ENCODE data around the gene EMC9. TPM values are rescaled to one million over a fixed set of nuclear protein-coding genes. Genes with fewer than 3 reads are reported as not detected.
"Not testable (repeated sequence)": the region's sequence is repeated elsewhere in the genome, so short reads cannot be mapped to it uniquely, and the experiment has no call there.

The EMC9 gene
- total RNA-seq, 1 donor from 2014 or later: 26.4 TPM

DNA sequence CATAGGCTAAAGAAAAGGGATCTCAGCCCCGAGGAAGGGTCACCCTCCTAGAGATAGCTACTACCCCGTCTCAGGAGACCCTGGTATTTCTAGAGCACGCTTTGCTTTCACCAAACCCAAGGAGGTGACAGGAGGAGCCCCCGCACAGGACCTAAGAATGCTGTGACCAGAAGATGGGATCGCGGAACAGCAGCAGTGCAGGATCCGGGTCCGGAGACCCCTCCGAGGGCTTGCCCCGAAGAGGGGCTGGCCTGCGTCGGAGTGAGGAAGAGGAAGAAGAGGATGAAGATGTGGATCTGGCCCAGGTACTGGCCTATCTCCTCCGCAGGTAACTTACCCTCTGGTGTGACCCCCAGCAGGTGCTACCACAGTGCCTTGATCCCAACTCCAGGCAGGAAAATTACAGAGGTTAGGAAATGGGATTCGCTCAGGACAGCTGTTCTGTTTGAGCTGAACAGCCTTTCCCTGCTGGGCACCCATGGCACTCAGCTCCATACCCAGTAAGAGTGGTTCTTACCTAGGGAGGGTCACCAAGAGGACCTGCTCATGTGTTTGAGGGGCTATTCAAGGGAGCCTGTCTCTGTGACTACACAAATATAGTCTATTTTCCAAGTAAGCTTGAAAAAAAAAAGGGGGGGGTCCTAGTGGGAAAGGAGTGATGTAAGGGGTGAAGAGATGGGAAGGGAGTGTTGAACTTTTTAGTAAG, 25.8 kb downstream of the EMC9 start:
- Mint-ChIP-seq H3K27me3 (ENCODE audit: low read depth) (no peaks in the 10 kb centered on the region), H3K4me1 (ENCODE audit: low read depth) (peaks cover 29% of the 10 kb centered on the region), H3K36me3 (ENCODE audit: low read depth) (peaks cover 48% of the 10 kb centered on the region), H3K9me3 (no peaks in the 10 kb centered on the region), H3K27ac (peak overlapping the region; percentile 99), H3K4me3 (ENCODE audit: low read depth) (peak overlapping the region; percentile 98)
- DNase-seq (ENCODE audit: low spot score): no peak
- intact Hi-C loops (cut with micrococcal nuclease): loop anchor here (1.0 to 10.0 kb wide), 4 partner anchors 21 to 791 kb away; partner anchors contain the start of genes CHMP4A, IPO4, PABPN1 and PSME1

GRCh38 chr14:24114532-24115421, 26.6 kb downstream of the EMC9 start, which contains the start of the genes DCAF11 and NRL:
DCAF11 (plus strand) TSS chr14:24114777; CDS start chr14:24115595, 818 bp downstream.
NRL (minus strand) TSS chr14:24114949; CDS start chr14:24082848, 32,101 bp downstream.
- Mint-ChIP-seq H3K4me3 (ENCODE audit: low read depth) (peak within 1 kb of the TSS; percentile 98), H3K4me1 (ENCODE audit: low read depth) (peaks cover 30% of the 10 kb centered on the region), H3K27me3 (ENCODE audit: low read depth) (no peaks in the 10 kb centered on the region), H3K27ac (peak within 1 kb of the TSS; percentile 99), H3K9me3 (no peaks in the 10 kb centered on the region), H3K36me3 (ENCODE audit: low read depth) (peaks cover 42% of the 10 kb centered on the region)
- intact Hi-C loops (cut with micrococcal nuclease): loop anchor here (1.0 to 10.0 kb wide), 11 partner anchors 19 to 790 kb away; partner anchors contain the start of genes CARMIL3, CHMP4A, EMC9 and GMPR2
- DNase-seq (ENCODE audit: low spot score): peak; percentile 99

GRCh38 chr14:24113801-24114531, 27.4 kb downstream of the EMC9 start:
- no peaks in the 10 kb centered on the region for H3K27me3 Mint-ChIP-seq (ENCODE audit: low read depth)
- H3K4me1 Mint-ChIP-seq (ENCODE audit: low read depth): peaks cover 28% of the 10 kb centered on the region
- DNase-seq (ENCODE audit: low spot score): peak; percentile 78
- H3K9me3 Mint-ChIP-seq: no peaks in the 10 kb centered on the region
- H3K36me3 Mint-ChIP-seq (ENCODE audit: low read depth): peaks cover 34% of the 10 kb centered on the region
- H3K4me3 Mint-ChIP-seq (ENCODE audit: low read depth): peak overlapping the region; percentile 98
- intact Hi-C loops (cut with micrococcal nuclease): loop anchor here (1.0 to 10.0 kb wide), 9 partner anchors 19 to 789 kb away; partner anchors contain the start of genes CARMIL3, EMC9, GMPR2 and IPO4
- peak overlapping the region; percentile 99 for H3K27ac Mint-ChIP-seq

- H3K9me3 Mint-ChIP-seq: no peaks in the 10 kb centered on the region
- peak overlapping the region; percentile 99 for H3K27ac Mint-ChIP-seq
- H3K4me1 Mint-ChIP-seq (ENCODE audit: low read depth): peaks cover 29% of the 10 kb centered on the region
- peak overlapping the region; percentile 98 for H3K4me3 Mint-ChIP-seq (ENCODE audit: low read depth)
- H3K27me3 Mint-ChIP-seq (ENCODE audit: low read depth): no peaks in the 10 kb centered on the region
- DNase-seq (ENCODE audit: low spot score): no peak
- peaks cover 29% of the 10 kb centered on the region for H3K36me3 Mint-ChIP-seq (ENCODE audit: low read depth)
- intact Hi-C loops (cut with micrococcal nuclease): loop anchor here (10.0 kb wide), 1 partner anchor 789 kb away; the partner anchor contains the start of gene PABPN1
These were observed 28.0 kb downstream of the EMC9 start for GRCh38 chr14:24113379-24113800.

DNA sequence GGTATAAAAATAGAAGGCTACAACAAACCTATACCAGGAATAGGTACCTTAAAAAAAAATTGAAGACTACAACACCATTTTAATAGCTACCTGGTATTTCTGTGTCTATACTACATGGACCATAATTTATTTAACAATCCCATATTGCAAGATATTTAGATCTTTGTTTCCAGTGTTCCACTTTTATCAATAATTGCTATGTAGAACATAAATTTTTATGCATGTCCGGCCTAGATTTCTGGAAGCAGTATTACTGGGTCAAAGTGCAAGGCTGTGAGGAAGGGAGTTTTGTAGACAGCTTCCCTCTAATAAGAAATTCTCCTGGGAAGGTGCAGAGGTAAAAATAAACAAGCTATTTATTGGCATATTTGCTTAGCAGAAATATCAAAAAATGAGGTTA, 30.9 kb downstream of the EMC9 start:
- H3K36me3 Mint-ChIP-seq (ENCODE audit: low read depth): peaks cover 4% of the 10 kb centered on the region
- DNase-seq (ENCODE audit: low spot score): no peak
- no peak overlapping the region for H3K4me3 Mint-ChIP-seq (ENCODE audit: low read depth)
- intact Hi-C loops (cut with micrococcal nuclease): loop anchor here (10.0 kb wide), 1 partner anchor 786 kb away; the partner anchor contains the start of gene PABPN1
- H3K27ac Mint-ChIP-seq: no peak overlapping the region
- no peaks in the 10 kb centered on the region for H3K27me3 Mint-ChIP-seq (ENCODE audit: low read depth)
- H3K9me3 Mint-ChIP-seq: no peaks in the 10 kb centered on the region
- peaks cover 21% of the 10 kb centered on the region for H3K4me1 Mint-ChIP-seq (ENCODE audit: low read depth)

DNA sequence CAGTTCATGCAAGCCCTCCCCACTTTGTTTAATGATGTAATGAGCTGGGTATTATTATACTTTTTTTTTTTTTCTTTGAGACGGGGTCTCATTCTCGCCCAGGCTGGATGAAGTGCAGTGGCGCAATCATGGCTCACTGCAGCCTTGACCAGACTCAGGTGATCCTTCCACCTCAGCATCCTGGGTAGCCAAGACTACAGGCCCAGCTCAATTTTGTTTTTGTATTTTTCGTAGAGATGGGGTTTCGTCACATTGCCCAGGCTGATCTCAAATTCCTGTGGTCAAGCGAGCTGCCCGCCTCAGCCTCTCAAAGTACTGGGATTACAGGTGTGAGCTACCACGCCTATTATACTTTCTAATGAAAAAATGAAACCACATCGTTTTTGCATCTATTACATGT, 31.3 kb downstream of the EMC9 start:
- H3K4me1 Mint-ChIP-seq (ENCODE audit: low read depth): peaks cover 18% of the 10 kb centered on the region
- no peak overlapping the region for H3K27ac Mint-ChIP-seq
- DNase-seq (ENCODE audit: low spot score): no peak
- H3K4me3 Mint-ChIP-seq (ENCODE audit: low read depth): no peak overlapping the region
- no peaks in the 10 kb centered on the region for H3K9me3 Mint-ChIP-seq
- intact Hi-C loops (cut with micrococcal nuclease): loop anchor here (10.0 kb wide), 1 partner anchor 785 kb away; the partner anchor contains the start of gene PABPN1
- no peaks in the 10 kb centered on the region for H3K27me3 Mint-ChIP-seq (ENCODE audit: low read depth)
- H3K36me3 Mint-ChIP-seq (ENCODE audit: low read depth): peaks cover 3% of the 10 kb centered on the region

DNA sequence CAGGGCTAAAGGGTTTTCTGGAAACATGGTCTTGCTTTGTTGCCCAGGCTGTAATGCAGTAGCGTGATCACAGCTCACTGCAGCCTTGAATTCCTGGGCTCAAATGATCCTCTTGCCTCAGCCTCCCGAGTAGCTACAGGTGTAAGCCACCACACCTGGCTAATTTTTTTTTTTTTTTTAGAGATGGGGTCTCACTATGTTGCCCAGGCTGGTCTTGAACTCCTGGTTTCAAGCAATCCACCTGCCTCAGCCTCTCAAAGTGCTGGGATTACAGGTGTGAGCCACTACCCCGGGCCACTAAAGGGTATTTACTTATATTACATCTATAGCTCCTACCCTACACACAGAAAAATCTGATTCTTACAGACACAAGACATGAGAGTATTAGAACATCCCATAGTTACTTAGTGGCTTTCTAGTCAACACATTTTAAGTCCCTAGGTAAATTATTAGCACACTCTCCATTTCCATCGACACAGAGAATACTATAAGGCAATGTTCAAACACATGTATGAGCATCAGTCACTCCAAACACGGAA, 33.0 kb downstream of the EMC9 start:
- intact Hi-C loops (cut with micrococcal nuclease): loop anchor here (1.0 kb wide), 2 partner anchors 13 to 94 kb away; no protein-coding TSS in a partner anchor
- DNase-seq (ENCODE audit: low spot score): no peak
- peak overlapping the region; percentile 93 for H3K27ac Mint-ChIP-seq
- H3K9me3 Mint-ChIP-seq: peaks cover 3% of the 10 kb centered on the region
- H3K36me3 Mint-ChIP-seq (ENCODE audit: low read depth): peaks cover 18% of the 10 kb centered on the region
- no peaks in the 10 kb centered on the region for H3K27me3 Mint-ChIP-seq (ENCODE audit: low read depth)
- H3K4me3 Mint-ChIP-seq (ENCODE audit: low read depth): no peak overlapping the region
- H3K4me1 Mint-ChIP-seq (ENCODE audit: low read depth): peaks cover 18% of the 10 kb centered on the region

DNA sequence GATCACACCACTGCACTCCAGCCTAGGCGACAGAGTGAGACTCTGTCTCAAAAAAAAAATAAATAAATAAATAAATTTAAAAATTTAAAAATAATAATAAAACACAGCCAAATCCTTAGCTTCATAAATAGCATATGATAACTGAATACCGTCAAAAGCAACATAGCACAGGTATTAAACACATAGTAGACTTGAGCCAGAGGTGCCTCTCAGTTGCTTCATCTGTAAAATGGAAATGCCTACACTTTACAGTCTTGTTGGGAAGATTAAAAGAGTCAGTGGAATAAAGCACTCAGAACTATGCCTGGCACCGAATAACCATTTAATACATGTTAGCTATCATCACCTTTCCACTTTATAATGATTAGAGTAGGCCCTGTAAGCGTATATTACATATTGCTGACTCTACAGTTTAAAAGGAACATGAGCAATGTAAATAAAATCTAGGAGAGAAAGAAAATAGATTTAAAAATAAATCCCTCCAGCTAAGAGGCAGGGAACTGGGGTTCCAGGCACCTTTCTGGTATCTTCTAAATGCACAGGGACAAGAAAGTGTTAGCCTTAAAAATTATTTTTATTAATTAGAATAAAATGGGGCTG, 34.6 kb downstream of the EMC9 start:
- intact Hi-C loops (cut with micrococcal nuclease): no loop called here
- peaks cover 31% of the 10 kb centered on the region for H3K36me3 Mint-ChIP-seq (ENCODE audit: low read depth)
- H3K27me3 Mint-ChIP-seq (ENCODE audit: low read depth): no peaks in the 10 kb centered on the region
- DNase-seq (ENCODE audit: low spot score): no peak
- no peak overlapping the region for H3K27ac Mint-ChIP-seq
- peaks cover 3% of the 10 kb centered on the region for H3K9me3 Mint-ChIP-seq
- H3K4me3 Mint-ChIP-seq (ENCODE audit: low read depth): no peak overlapping the region
- peaks cover 17% of the 10 kb centered on the region for H3K4me1 Mint-ChIP-seq (ENCODE audit: low read depth)

DNA sequence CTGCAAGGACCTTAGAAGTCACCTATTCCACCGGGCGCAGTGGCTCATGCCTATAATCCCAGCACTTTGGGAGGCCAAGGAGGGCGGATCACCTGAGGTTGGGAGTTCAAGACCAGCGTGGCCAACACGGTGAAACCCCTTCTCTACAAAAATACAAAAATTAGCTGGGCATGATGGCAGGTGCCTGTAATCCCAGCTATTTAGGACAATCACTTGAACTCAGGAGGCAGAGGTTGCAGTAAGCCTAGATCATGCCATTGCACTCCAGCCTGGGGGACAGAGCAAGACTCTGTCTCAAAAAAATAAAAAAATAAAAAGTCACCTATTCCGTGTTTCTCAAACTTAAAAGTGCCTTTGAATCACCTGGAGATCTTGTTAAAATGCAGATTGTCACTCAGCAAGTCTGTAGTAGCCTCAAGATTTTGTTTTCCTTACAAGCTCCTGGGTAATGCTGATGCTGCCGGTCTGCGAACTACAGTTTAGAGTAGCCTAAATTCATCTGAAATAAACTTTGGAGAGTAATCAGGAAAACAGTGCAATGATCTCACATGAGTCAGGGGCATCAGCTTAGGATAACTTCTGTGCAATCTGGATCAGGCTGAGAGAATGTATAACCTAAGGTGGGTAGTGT, 35.7 kb downstream of the EMC9 start:
- DNase-seq (ENCODE audit: low spot score); intact Hi-C loops (cut with micrococcal nuclease); H3K4me3 Mint-ChIP-seq (ENCODE audit: low read depth); H3K9me3 Mint-ChIP-seq; H3K27me3 Mint-ChIP-seq (ENCODE audit: low read depth): not testable (repeated sequence)
- Mint-ChIP-seq H3K4me1 (ENCODE audit: low read depth) (peaks cover 16% of the 10 kb centered on the region), H3K36me3 (ENCODE audit: low read depth) (peaks cover 40% of the 10 kb centered on the region), H3K27ac (peak overlapping the region; percentile 29)

GRCh38 chr14:24103451-24103850, 37.9 kb downstream of the EMC9 start:
- Mint-ChIP-seq H3K4me3 (ENCODE audit: low read depth) (no peak overlapping the region), H3K27me3 (ENCODE audit: low read depth) (no peaks in the 10 kb centered on the region), H3K36me3 (ENCODE audit: low read depth) (peaks cover 55% of the 10 kb centered on the region), H3K27ac (no peak overlapping the region), H3K4me1 (ENCODE audit: low read depth) (peaks cover 10% of the 10 kb centered on the region), H3K9me3 (peaks cover 3% of the 10 kb centered on the region)
- no peak for DNase-seq (ENCODE audit: low spot score)
- intact Hi-C loops (cut with micrococcal nuclease): no loop called here

GRCh38 chr14:24102357-24103048, 38.9 kb downstream of the EMC9 start:
- Mint-ChIP-seq H3K27me3 (ENCODE audit: low read depth) (no peaks in the 10 kb centered on the region), H3K27ac (no peak overlapping the region), H3K9me3 (peaks cover 3% of the 10 kb centered on the region), H3K4me3 (ENCODE audit: low read depth) (no peak overlapping the region), H3K4me1 (ENCODE audit: low read depth) (peaks cover 9% of the 10 kb centered on the region), H3K36me3 (ENCODE audit: low read depth) (peaks cover 55% of the 10 kb centered on the region)
- no peak for DNase-seq (ENCODE audit: low spot score)
- intact Hi-C loops (cut with micrococcal nuclease): no loop called here
